ENCODE measurements around the gene ST3GAL2. TPM values are rescaled to one million over a fixed set of nuclear protein-coding genes. Genes with fewer than 3 reads are reported as not detected.

Gene ST3GAL2
- polyA plus RNA-seq, 3 donors = 24.8 to 34.1 (median 27.4) TPM

- no peak for DNase-seq (ENCODE audit: extremely low read depth in 1 of 11, low read depth in 9 of 11, low spot score in 4 of 11)
These were observed 107.8 kb downstream of the ST3GAL2 start for GRCh38 chr16:70331091-70331490.

Other genes with a start within 250 kb of the ST3GAL2 start
- 10 to 100 TPM; 14.5 to 18.3 (median 16.3) TPM for gene EXOSC6, start 187.2 kb downstream of the ST3GAL2 start, polyA plus RNA-seq (ENCODE audit: insufficient read length in 3 of 3)
- 10 to 100 TPM; 82.2 to 85.2 (median 83.0) TPM for gene AARS1, start 149.6 kb downstream of the ST3GAL2 start, polyA plus RNA-seq (ENCODE audit: insufficient read length in 3 of 3)
- 10 to 100 TPM; 33.0 to 36.4 (median 33.9) TPM for gene DDX19B, start 139.9 kb downstream of the ST3GAL2 start, polyA plus RNA-seq (ENCODE audit: insufficient read length in 3 of 3)
- 10 to 100 TPM; 50.7 to 52.1 (median 52.0) TPM for gene DDX19A, start 92.2 kb downstream of the ST3GAL2 start, polyA plus RNA-seq (ENCODE audit: insufficient read length in 3 of 3)
- 10 to 100 TPM; 13.5 to 21.1 (median 15.2) TPM for gene FCSK, start 15.5 kb upstream of the ST3GAL2 start, polyA plus RNA-seq (ENCODE audit: insufficient read length in 3 of 3)
- gene COG4, start 84.5 kb upstream of the ST3GAL2 start, polyA plus RNA-seq (ENCODE audit: insufficient read length in 3 of 3) = 10 to 100 TPM; 63.4 to 76.0 (median 70.9) TPM
- 100 to 1,000 TPM; 367 to 388 (median 382) TPM for gene SF3B3, start 84.7 kb upstream of the ST3GAL2 start, polyA plus RNA-seq (ENCODE audit: insufficient read length in 3 of 3)
- gene IL34, start 207.5 kb upstream of the ST3GAL2 start, polyA plus RNA-seq (ENCODE audit: insufficient read length in 3 of 3) = 1 to 10 TPM; 1.3 to 1.5 (median 1.5) TPM
- gene MTSS2, start 247.0 kb upstream of the ST3GAL2 start, polyA plus RNA-seq (ENCODE audit: insufficient read length in 3 of 3) = 10 to 100 TPM; 37.5 to 54.8 (median 40.7) TPM